Skin epidermis (tissue), 12 donors: ENCODE measurements around the gene TAOK2.
"Not testable (repeated sequence)": the region's sequence is repeated elsewhere in the genome, so short reads cannot be mapped to it uniquely, and the experiment has no call there.

Experiments used
- H3K27ac ChIP-seq, 21 experiments: fragments of 200-600 bp; sonication (generic) in 11 of 21; one replicate each; pipeline ENCODE4 v1.5.0; 2020; ENCODE audit warnings: mild to moderate bottlenecking in 3 of 21, inconsistent platforms in 2 of 21, moderate library complexity in 2 of 21
- H3K4me3 ChIP-seq, 7 experiments: fragments of 200-600 bp; sonication (generic) in 2 of 7; one replicate each; pipeline ENCODE4 v1.5.0; 2020; ENCODE audit warnings: inconsistent platforms in 2 of 7, mild to moderate bottlenecking in 2 of 7, moderate library complexity in 1 of 7

Gene TAOK2

DNA sequence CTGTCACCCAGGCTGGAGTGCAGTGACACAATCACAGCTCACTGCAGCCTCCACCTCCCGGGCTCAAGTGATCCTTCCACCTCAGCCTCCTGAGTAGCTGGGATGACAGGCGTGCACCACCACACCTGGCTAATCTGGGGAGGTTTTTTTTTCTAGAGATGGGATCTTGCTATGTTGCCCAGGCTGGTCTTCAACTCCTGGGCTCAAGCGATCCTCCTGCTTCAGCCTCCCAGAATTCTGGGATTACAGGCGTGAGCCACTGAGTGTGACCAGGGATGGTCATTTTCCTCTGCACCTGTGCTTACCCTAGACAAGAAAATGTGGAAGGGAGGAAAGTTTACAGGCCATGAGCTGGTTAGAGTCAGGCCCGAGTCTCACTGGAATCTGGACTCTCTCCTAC, 67.0 kb downstream of the TAOK2 start:
- H3K27ac ChIP-seq, H3K4me3 ChIP-seq: not testable (repeated sequence)

DNA sequence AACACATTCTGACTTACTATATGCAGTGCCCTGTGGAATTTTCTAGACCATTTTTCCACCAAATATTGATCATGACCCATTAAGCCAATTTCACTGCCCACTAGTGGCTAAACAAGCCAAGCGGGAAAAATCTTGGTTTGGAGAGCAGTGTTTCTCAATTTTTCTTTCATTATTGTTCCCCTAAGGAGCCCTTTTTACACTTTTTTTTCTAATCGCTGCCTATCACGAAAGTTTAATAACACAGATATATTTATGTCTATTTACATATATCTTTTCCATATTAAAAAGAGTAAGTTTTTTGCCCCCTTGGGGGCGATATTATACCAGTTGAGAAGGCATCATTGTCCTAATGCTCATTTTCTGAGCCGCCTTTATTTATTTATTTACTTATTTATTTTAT, 68.2 kb downstream of the TAOK2 start:
- Histone ChIP-seq H3K4me3 (no peak overlapping the region), H3K27ac (no peak overlapping the region)
